Fibroblast of mammary gland (primary cell): Measurements from ENCODE around the gene PRRX2.

Source experiments
- DNase-seq: peaks from one replicate; pipeline ENCODE4 v3.0.0-alpha.2; 2010; ENCODE audit warnings: low read depth
- H3K4me3 ChIP-seq: 2 replicates; pipeline ENCODE4 v1.5.1; 2011; ENCODE audit warnings: low read depth, mild to moderate bottlenecking, low read length, moderate library complexity; ENCODE audit not compliant: control insufficient read depth
- TF ChIP-seq, protein P1 (sequence below): conservative IDR thresholded peaks from 2 replicates; pipeline ENCODE4 v1.5.1; 2011; ENCODE audit warnings: low read depth, low read length, inconsistent platforms; ENCODE audit not compliant: control insufficient read depth, insufficient read depth

The PRRX2 gene

GRCh38 chr9:129751841-129752801 is 86.7 kb downstream of the PRRX2 start:
- no peak for DNase-seq
- TF ChIP-seq, protein P1, sequence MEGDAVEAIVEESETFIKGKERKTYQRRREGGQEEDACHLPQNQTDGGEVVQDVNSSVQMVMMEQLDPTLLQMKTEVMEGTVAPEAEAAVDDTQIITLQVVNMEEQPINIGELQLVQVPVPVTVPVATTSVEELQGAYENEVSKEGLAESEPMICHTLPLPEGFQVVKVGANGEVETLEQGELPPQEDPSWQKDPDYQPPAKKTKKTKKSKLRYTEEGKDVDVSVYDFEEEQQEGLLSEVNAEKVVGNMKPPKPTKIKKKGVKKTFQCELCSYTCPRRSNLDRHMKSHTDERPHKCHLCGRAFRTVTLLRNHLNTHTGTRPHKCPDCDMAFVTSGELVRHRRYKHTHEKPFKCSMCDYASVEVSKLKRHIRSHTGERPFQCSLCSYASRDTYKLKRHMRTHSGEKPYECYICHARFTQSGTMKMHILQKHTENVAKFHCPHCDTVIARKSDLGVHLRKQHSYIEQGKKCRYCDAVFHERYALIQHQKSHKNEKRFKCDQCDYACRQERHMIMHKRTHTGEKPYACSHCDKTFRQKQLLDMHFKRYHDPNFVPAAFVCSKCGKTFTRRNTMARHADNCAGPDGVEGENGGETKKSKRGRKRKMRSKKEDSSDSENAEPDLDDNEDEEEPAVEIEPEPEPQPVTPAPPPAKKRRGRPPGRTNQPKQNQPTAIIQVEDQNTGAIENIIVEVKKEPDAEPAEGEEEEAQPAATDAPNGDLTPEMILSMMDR: no peak
- peak overlapping the region; percentile 51 for H3K4me3 ChIP-seq

DNA sequence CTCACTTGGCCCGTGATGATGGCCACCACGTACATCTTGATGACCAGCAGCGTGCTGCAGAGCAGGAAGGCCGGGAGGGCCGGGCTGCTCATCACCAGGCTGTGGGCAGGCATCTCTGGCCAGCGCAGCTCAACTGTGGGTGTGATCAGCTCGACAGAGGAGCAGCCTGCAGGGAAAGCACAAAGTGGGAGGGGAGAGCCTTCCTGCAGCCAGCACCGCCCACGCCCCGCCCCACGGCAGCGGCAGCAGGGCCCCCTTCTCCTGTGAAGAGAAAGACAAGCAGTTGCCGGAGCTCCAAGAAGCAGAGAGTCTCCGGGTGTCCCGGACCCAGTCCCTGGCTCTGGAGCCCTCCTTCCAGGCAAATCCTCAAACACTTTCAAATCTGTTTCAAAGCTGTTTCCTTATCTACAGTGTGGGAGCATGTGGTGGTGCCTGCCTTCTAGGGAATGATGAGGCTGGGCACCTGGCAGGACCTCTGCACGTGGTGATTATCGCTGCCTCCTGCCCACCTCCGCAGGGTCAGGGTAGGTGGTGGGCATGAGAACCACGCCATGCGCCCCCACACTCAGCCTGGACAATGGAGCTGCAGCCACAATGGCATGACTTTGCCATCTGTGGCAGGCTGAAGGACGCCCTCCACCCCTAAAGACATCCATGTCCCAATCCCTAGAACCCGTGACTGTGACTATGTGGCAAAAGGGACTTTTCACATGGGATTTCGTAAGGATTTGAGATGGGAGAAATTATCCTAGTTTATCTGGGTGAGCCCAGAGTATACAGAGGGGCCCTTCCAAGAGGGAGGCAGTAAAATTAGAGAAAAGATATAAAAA is 87.7 kb downstream of the PRRX2 start, which contains the start of gene PTGES:
TSS of gene PTGES (minus strand) at position 143 of the 830 bp plus-strand sequence. CDS start at position 113, 30 bp downstream.
- DNase-seq: peak; percentile 77
- peak within 1 kb of the TSS; percentile 51 for H3K4me3 ChIP-seq

DNA sequence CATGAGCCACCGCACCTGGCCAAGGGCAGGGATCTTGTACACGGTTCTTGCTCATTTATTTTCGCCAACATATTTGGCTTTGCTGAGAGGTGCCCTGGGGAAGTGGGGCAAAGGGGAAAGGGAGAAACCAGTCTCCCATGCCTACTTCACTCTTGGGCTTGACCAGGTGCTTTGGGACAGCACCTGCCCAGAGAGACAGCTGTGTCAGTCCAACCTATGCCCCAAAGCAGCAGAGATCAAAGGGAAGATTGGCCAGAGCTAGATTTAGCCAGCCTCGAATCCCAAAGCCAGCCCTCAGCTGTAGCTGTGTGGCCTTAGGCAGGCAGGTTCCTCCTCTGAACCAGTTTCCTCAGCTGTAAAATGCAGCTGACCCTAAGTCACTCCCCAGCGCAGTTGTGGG is 89.7 kb downstream of the PRRX2 start:
- TF ChIP-seq, protein P1: no peak
- H3K4me3 ChIP-seq: no peak overlapping the region
- no peak for DNase-seq

More for the DNA sequence above, 87.7 kb downstream of the PRRX2 start, which contains the start of gene PTGES:
- TF ChIP-seq, protein P1: no peak

DNA sequence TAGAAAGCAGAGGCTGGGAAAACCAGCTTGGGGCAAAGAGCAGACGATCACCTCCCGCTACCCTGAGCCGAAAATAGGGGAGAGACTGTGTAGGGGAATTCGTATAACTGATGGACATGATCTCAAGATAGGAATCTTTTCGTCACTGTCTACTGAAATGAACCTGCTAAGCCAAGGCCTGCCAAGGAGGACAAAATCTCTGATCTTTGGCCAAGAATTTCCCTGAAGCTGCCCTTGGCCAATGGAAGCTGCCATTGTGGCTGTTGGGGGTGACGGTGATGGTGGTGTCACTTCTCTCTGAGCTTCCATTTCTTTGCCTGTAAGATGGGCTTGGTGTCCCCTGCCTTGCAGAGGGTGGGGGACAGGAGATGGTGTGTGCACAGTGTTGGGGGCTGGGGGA is 90.7 kb downstream of the PRRX2 start:
- no peak overlapping the region for H3K4me3 ChIP-seq
- DNase-seq: no peak
- TF ChIP-seq, protein P1: no peak

- no peak overlapping the region for H3K4me3 ChIP-seq
- TF ChIP-seq, protein P1: no peak
- DNase-seq: no peak
Measured at GRCh38 chr9:129757045-129757444, 91.6 kb downstream of the PRRX2 start.

DNA sequence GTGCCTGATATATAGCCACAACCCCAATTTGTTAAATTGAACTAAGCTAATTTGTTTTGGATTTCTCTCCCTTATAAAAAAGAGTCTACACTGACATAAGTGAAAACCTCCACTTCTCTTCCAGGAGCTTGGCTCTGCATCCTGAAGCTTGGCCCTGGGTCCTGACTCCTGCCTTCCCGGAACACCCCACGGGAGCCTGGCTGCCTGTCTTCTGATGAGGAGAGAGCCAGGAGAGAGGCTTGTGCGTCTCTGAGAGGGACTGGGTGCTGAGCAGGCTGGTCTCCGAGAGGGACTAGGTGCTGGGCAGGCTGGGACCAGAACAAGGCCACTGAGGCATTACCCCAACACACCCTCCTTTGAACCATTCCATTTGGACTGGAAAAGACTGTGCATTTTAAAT is 93.9 kb downstream of the PRRX2 start:
- no peak overlapping the region for H3K4me3 ChIP-seq
- DNase-seq: no peak
- TF ChIP-seq, protein P1: no peak
